HG02938 (cell line): ENCODE results near the gene DIO1.

ENCODE experiments used
- ATAC-seq: cut with Tn5 transposase; IDR thresholded peaks from one replicate; pipeline ENCODE4 v1.9.1; 2021; ENCODE audit warnings: mild to moderate bottlenecking, moderate library complexity; ENCODE audit not compliant: unreplicated experiment

Gene DIO1

GRCh38 chr1:53938136-53938830 lies 44.3 kb downstream of the DIO1 start:
- no peak for ATAC-seq

GRCh38 chr1:53942127-53942957 lies 48.4 kb downstream of the DIO1 start:
- ATAC-seq, result no peak

GRCh38 chr1:53943090-53943489 lies 49.1 kb downstream of the DIO1 start:
- no peak for ATAC-seq

- ATAC-seq, result no peak
Observed at GRCh38 chr1:53943490-53944043, 49.6 kb downstream of the DIO1 start.

- no peak for ATAC-seq
Observed at GRCh38 chr1:53944469-53945182, 50.6 kb downstream of the DIO1 start.

GRCh38 chr1:53945183-53945432 lies 51.1 kb downstream of the DIO1 start:
- no peak for ATAC-seq

GRCh38 chr1:53945433-53946251 lies 51.7 kb downstream of the DIO1 start, which contains the start of gene IFT25:
TSS of gene IFT25 (minus strand) at chr1:53945699. CDS start at chr1:53940082, 5,617 bp downstream.
- ATAC-seq, result peak; percentile 63

GRCh38 chr1:53946252-53947171 lies 52.5 kb downstream of the DIO1 start, which contains the start of gene LRRC42:
TSS of gene LRRC42 (plus strand) at chr1:53946350. CDS start at chr1:53952000, 5,650 bp downstream.
- ATAC-seq, result peak; percentile 63

- no peak for ATAC-seq
Observed at GRCh38 chr1:53947172-53947907, 53.4 kb downstream of the DIO1 start.

GRCh38 chr1:53948291-53948690 lies 54.3 kb downstream of the DIO1 start:
- no peak for ATAC-seq

- no peak for ATAC-seq
Observed at GRCh38 chr1:53949023-53949990, 55.3 kb downstream of the DIO1 start.

- no peak for ATAC-seq
Observed at GRCh38 chr1:53951697-53952096, 57.7 kb downstream of the DIO1 start.

GRCh38 chr1:53954128-53954527 lies 60.1 kb downstream of the DIO1 start:
- ATAC-seq, result no peak

GRCh38 chr1:53956308-53957168 lies 62.6 kb downstream of the DIO1 start:
- no peak for ATAC-seq

GRCh38 chr1:53957194-53957818 lies 63.3 kb downstream of the DIO1 start:
- ATAC-seq, result no peak

GRCh38 chr1:53959664-53960250 lies 65.8 kb downstream of the DIO1 start:
- no peak for ATAC-seq
